Stimulated activated effector memory CD8-positive, alpha-beta T cell treated with anti-CD3 and anti-CD28 coated beads, Interleukin-12 subunit alpha, Interleukin-12 subunit beta, amount 100 ng/mL, for 72 hours (primary cell): ENCODE results near the gene AP3B1.
"Not testable (repeated sequence)": the region's sequence is repeated elsewhere in the genome, so short reads cannot be mapped to it uniquely, and the experiment has no call there.

ENCODE experiments used
- ATAC-seq: fragments of 150-1000 bp; cut with Tn5 transposase; 2 replicates; pipeline ENCODE4 v1.10.0; 2021
- DNase-seq, 2 donors: peaks; one replicate each; pipeline ENCODE4 v3.0.0; 2021 to 2022; ENCODE audit warnings: low spot score in 2 of 2
- H3K27ac Mint-ChIP-seq: one replicate; pipeline ENCODE4 v1.8.0; 2022; ENCODE audit warnings: mild to moderate bottlenecking, mixed read lengths
- H3K36me3 Mint-ChIP-seq: one replicate; pipeline ENCODE4 v1.8.0; 2022; ENCODE audit warnings: mild to moderate bottlenecking, mixed read lengths
- H3K4me1 Mint-ChIP-seq: one replicate; pipeline ENCODE4 v1.8.0; 2022; ENCODE audit warnings: mixed read lengths
- H3K4me3 Mint-ChIP-seq: one replicate; pipeline ENCODE4 v1.8.0; 2022; ENCODE audit warnings: mild to moderate bottlenecking, mixed read lengths
- H3K9me3 Mint-ChIP-seq: one replicate; pipeline ENCODE4 v1.8.0; 2022; ENCODE audit warnings: mixed read lengths

Gene AP3B1

GRCh38 chr5:78178356-78178755 lies 116.1 kb downstream of the AP3B1 start:
- peaks cover 48% of the 10 kb centered on the region for H3K36me3 Mint-ChIP-seq
- no peaks in the 10 kb centered on the region for H3K4me1 Mint-ChIP-seq
- peaks cover 5% of the 10 kb centered on the region for H3K9me3 Mint-ChIP-seq
- ATAC-seq, result no peak
- H3K27ac Mint-ChIP-seq, result no peak overlapping the region
- no peak overlapping the region for H3K4me3 Mint-ChIP-seq
- DNase-seq, result no peak

- H3K4me3 Mint-ChIP-seq, DNase-seq, H3K9me3 Mint-ChIP-seq, H3K4me1 Mint-ChIP-seq, H3K27ac Mint-ChIP-seq, ATAC-seq: not testable (repeated sequence)
- H3K36me3 Mint-ChIP-seq, result peaks cover 50% of the 10 kb centered on the region
Measured at GRCh38 chr5:78170335-78170734, 124.2 kb downstream of the AP3B1 start.

- no peak for DNase-seq
- Mint-ChIP-seq H3K27ac (no peak overlapping the region), H3K36me3 (peaks cover 65% of the 10 kb centered on the region), H3K4me1 (peaks cover 4% of the 10 kb centered on the region), H3K9me3 (no peaks in the 10 kb centered on the region), H3K4me3 (no peak overlapping the region)
- ATAC-seq, result no peak
Measured at GRCh38 chr5:78162253-78162862, 132.1 kb downstream of the AP3B1 start.

GRCh38 chr5:78157001-78157400 lies 137.5 kb downstream of the AP3B1 start:
- peaks cover 66% of the 10 kb centered on the region for H3K36me3 Mint-ChIP-seq
- DNase-seq (no peak), ATAC-seq (no peak)
- H3K27ac Mint-ChIP-seq, result no peak overlapping the region
- no peaks in the 10 kb centered on the region for H3K4me1 Mint-ChIP-seq
- no peak overlapping the region for H3K4me3 Mint-ChIP-seq
- peaks cover 8% of the 10 kb centered on the region for H3K9me3 Mint-ChIP-seq

- peaks cover 8% of the 10 kb centered on the region for H3K9me3 Mint-ChIP-seq
- H3K36me3 Mint-ChIP-seq, result peaks cover 34% of the 10 kb centered on the region
- DNase-seq, result no peak
- no peaks in the 10 kb centered on the region for H3K4me1 Mint-ChIP-seq
- H3K27ac Mint-ChIP-seq, result no peak overlapping the region
- H3K4me3 Mint-ChIP-seq, result no peak overlapping the region
- no peak for ATAC-seq
Measured at GRCh38 chr5:78151594-78152271, 142.8 kb downstream of the AP3B1 start.

- no peak for ATAC-seq
- Mint-ChIP-seq H3K4me3 (no peak overlapping the region), H3K36me3 (peaks cover 39% of the 10 kb centered on the region), H3K27ac (no peak overlapping the region), H3K9me3 (no peaks in the 10 kb centered on the region), H3K4me1 (no peaks in the 10 kb centered on the region)
- no peak for DNase-seq
Measured at GRCh38 chr5:78137290-78137689, 157.2 kb downstream of the AP3B1 start.

- Mint-ChIP-seq H3K4me3 (no peak overlapping the region), H3K36me3 (peaks cover 11% of the 10 kb centered on the region), H3K4me1 (no peaks in the 10 kb centered on the region), H3K27ac (no peak overlapping the region), H3K9me3 (no peaks in the 10 kb centered on the region)
- ATAC-seq (no peak), DNase-seq (no peak)
Measured at GRCh38 chr5:78133423-78133822, 161.1 kb downstream of the AP3B1 start.

GRCh38 chr5:78132507-78132906 lies 162.0 kb downstream of the AP3B1 start:
- Mint-ChIP-seq H3K36me3 (peaks cover 5% of the 10 kb centered on the region), H3K9me3 (no peaks in the 10 kb centered on the region), H3K4me1 (no peaks in the 10 kb centered on the region), H3K4me3 (no peak overlapping the region), H3K27ac (no peak overlapping the region)
- DNase-seq, result no peak
- ATAC-seq, result no peak

- Mint-ChIP-seq H3K4me3 (no peak overlapping the region), H3K36me3 (peaks cover 22% of the 10 kb centered on the region), H3K9me3 (no peaks in the 10 kb centered on the region), H3K4me1 (no peaks in the 10 kb centered on the region), H3K27ac (no peak overlapping the region)
- no peak for DNase-seq
- no peak for ATAC-seq
Measured at GRCh38 chr5:78129597-78129996, 164.9 kb downstream of the AP3B1 start.

GRCh38 chr5:78127875-78128274 lies 166.6 kb downstream of the AP3B1 start:
- Mint-ChIP-seq H3K36me3 (peaks cover 23% of the 10 kb centered on the region), H3K27ac (no peak overlapping the region), H3K9me3 (no peaks in the 10 kb centered on the region), H3K4me1 (no peaks in the 10 kb centered on the region), H3K4me3 (no peak overlapping the region)
- DNase-seq (no peak), ATAC-seq (no peak)

- Mint-ChIP-seq H3K36me3 (peaks cover 23% of the 10 kb centered on the region), H3K9me3 (no peaks in the 10 kb centered on the region), H3K27ac (no peak overlapping the region), H3K4me1 (no peaks in the 10 kb centered on the region), H3K4me3 (no peak overlapping the region)
- ATAC-seq, result no peak
- DNase-seq, result no peak
Measured at GRCh38 chr5:78126536-78126935, 168.0 kb downstream of the AP3B1 start.

GRCh38 chr5:78116167-78116566 lies 178.3 kb downstream of the AP3B1 start:
- no peaks in the 10 kb centered on the region for H3K9me3 Mint-ChIP-seq
- H3K4me1 Mint-ChIP-seq, result peaks cover 4% of the 10 kb centered on the region
- DNase-seq (no peak), ATAC-seq (no peak)
- no peak overlapping the region for H3K27ac Mint-ChIP-seq
- peaks cover 75% of the 10 kb centered on the region for H3K36me3 Mint-ChIP-seq
- no peak overlapping the region for H3K4me3 Mint-ChIP-seq

- peaks cover 80% of the 10 kb centered on the region for H3K36me3 Mint-ChIP-seq
- H3K4me1 Mint-ChIP-seq, result no peaks in the 10 kb centered on the region
- DNase-seq, result no peak
- H3K27ac Mint-ChIP-seq, result peak overlapping the region; percentile 68
- H3K9me3 Mint-ChIP-seq, result no peaks in the 10 kb centered on the region
- no peak overlapping the region for H3K4me3 Mint-ChIP-seq
- no peak for ATAC-seq
Measured at GRCh38 chr5:78113689-78114264, 180.7 kb downstream of the AP3B1 start.

GRCh38 chr5:78112931-78113330 lies 181.6 kb downstream of the AP3B1 start:
- no peak for ATAC-seq
- no peak overlapping the region for H3K27ac Mint-ChIP-seq
- H3K9me3 Mint-ChIP-seq, result no peaks in the 10 kb centered on the region

GRCh38 chr5:78109891-78110324 lies 184.6 kb downstream of the AP3B1 start:
- DNase-seq (no peak), ATAC-seq (no peak)
- Mint-ChIP-seq H3K36me3 (peaks cover 71% of the 10 kb centered on the region), H3K4me3 (no peak overlapping the region), H3K27ac (no peak overlapping the region), H3K4me1 (no peaks in the 10 kb centered on the region), H3K9me3 (no peaks in the 10 kb centered on the region)

More at GRCh38 chr5:78112931-78113330, 181.6 kb downstream of the AP3B1 start:
- no peak overlapping the region for H3K4me3 Mint-ChIP-seq
- no peaks in the 10 kb centered on the region for H3K4me1 Mint-ChIP-seq
- peaks cover 75% of the 10 kb centered on the region for H3K36me3 Mint-ChIP-seq
- DNase-seq, result no peak

GRCh38 chr5:78108564-78108963 lies 185.9 kb downstream of the AP3B1 start:
- no peak for ATAC-seq
- Mint-ChIP-seq H3K9me3 (no peaks in the 10 kb centered on the region), H3K27ac (no peak overlapping the region), H3K4me3 (no peak overlapping the region), H3K4me1 (no peaks in the 10 kb centered on the region), H3K36me3 (peaks cover 57% of the 10 kb centered on the region)
- no peak for DNase-seq
